CD4-positive, alpha-beta memory T cell (primary cell): ENCODE measurements around the gene RHCE. TPM values are rescaled to one million over a fixed set of nuclear protein-coding genes. Genes with fewer than 3 reads are reported as not detected.
"Not testable (repeated sequence)": the region's sequence is repeated elsewhere in the genome, so short reads cannot be mapped to it uniquely, and the experiment has no call there.

Experiments
- CTCF ChIA-PET: fragments of 350-600 bp; sonication (Branson Sonifier 250); formaldehyde crosslinking; loops from one replicate; lab custom pipeline; 2021; ENCODE audit warnings: inconsistent platforms; ENCODE audit not compliant: partially characterized antibody; lab: Charles Lee
- POLR2A ChIA-PET: fragments of 350-600 bp; sonication (Branson Sonifier 250); formaldehyde crosslinking; loops from one replicate; lab custom pipeline; 2021; ENCODE audit not compliant: partially characterized antibody; lab: Charles Lee
- DNase-seq, 5 donors: peaks; one replicate each; pipeline versions ENCODE4 v3.0.0 to v3.0.0-alpha.2; 2020 to 2022; ENCODE audit warnings: mixed read lengths in 1 of 5
- H3K27ac ChIP-seq: one replicate; pipeline ENCODE4 v1.7.0; 2013; ENCODE audit warnings: low read depth, low read length
- H3K27me3 ChIP-seq: 2 replicates; pipeline ENCODE4 v1.7.0; 2013; ENCODE audit warnings: mild to moderate bottlenecking, low read length, moderate library complexity; ENCODE audit not compliant: insufficient read depth
- H3K36me3 ChIP-seq: 2 replicates; pipeline ENCODE4 v1.7.0; 2013; ENCODE audit warnings: mild to moderate bottlenecking, low read length, moderate library complexity; ENCODE audit not compliant: insufficient read depth
- H3K4me1 ChIP-seq: 2 replicates; pipeline ENCODE4 v1.7.0; 2013; ENCODE audit warnings: mild to moderate bottlenecking, low read length, moderate library complexity; ENCODE audit not compliant: insufficient read depth
- H3K4me3 ChIP-seq, 2 donors: one replicate each; pipeline ENCODE4 v1.7.0; 2013; ENCODE audit warnings: low read length in 2 of 2, mild to moderate bottlenecking in 1 of 2
- H3K9me3 ChIP-seq, 2 donors: one replicate each; pipeline ENCODE4 v1.7.0; 2013; ENCODE audit warnings: low read length in 2 of 2, control low read depth in 1 of 2; ENCODE audit not compliant: control insufficient read depth in 1 of 2
- H3K27ac Mint-ChIP-seq, 7 donors: one replicate each; pipeline ENCODE4 v1.8.0; 2020 to 2021; ENCODE audit warnings: mixed read lengths in 7 of 7, mild to moderate bottlenecking in 6 of 7, inconsistent platforms in 3 of 7, moderate library complexity in 3 of 7
- H3K27me3 Mint-ChIP-seq, 2 donors: one replicate each; pipeline ENCODE4 v1.8.0; 2020 to 2021; ENCODE audit warnings: mixed read lengths in 2 of 2
- H3K36me3 Mint-ChIP-seq, 2 donors: one replicate each; pipeline ENCODE4 v1.8.0; 2020 to 2021; ENCODE audit warnings: mixed read lengths in 2 of 2, inconsistent platforms in 1 of 2, mild to moderate bottlenecking in 1 of 2
- H3K4me1 Mint-ChIP-seq, 4 donors: one replicate each; pipeline ENCODE4 v1.8.0; 2020 to 2021; ENCODE audit warnings: mixed read lengths in 4 of 4, mild to moderate bottlenecking in 1 of 4
- H3K4me3 Mint-ChIP-seq, 8 donors: one replicate each; pipeline ENCODE4 v1.8.0; 2020 to 2021; ENCODE audit warnings: mixed read lengths in 8 of 8, mild to moderate bottlenecking in 7 of 8, moderate library complexity in 6 of 8, inconsistent platforms in 3 of 8
- H3K9me3 Mint-ChIP-seq, 8 donors: one replicate each; pipeline ENCODE4 v1.8.0; 2020 to 2021; ENCODE audit warnings: mixed read lengths in 8 of 8, mild to moderate bottlenecking in 5 of 8, inconsistent platforms in 3 of 8, moderate library complexity in 1 of 8
- intact Hi-C: fragments of 100-400 bp; cut with micrococcal nuclease; formaldehyde crosslinking; loops from one replicate; pipeline ENCODE4 v1.15.1; 2023
- polyA plus RNA-seq, 2 donors: library from polyadenylated mRNA; unstranded; fragments of 300-500 nt; fragmentation: Illumina TruSeq; gene quantifications; one replicate each; pipeline ENCODE4 v1.2.3, GENCODE V29; 2021
- total RNA-seq, 2 experiments: library from RNA; stranded (reverse); gene quantifications; one replicate each; pipeline ENCODE4 v1.2.3, GENCODE V29; 2021

Gene RHCE
- total RNA-seq, result not detected
- polyA plus RNA-seq, result under 1 TPM; 0.31 to 0.61 TPM

GRCh38 chr1:25420715-25421114, at the start of gene RHCE:
Gene RHCE (minus strand): TSS chr1:25420825. CDS start chr1:25420786, 39 bp downstream.
- H3K9me3 ChIP-seq, H3K4me1 Mint-ChIP-seq, H3K27me3 Mint-ChIP-seq, POLR2A ChIA-PET, H3K4me3 Mint-ChIP-seq, H3K27ac ChIP-seq, H3K36me3 ChIP-seq, H3K9me3 Mint-ChIP-seq, H3K4me1 ChIP-seq, intact Hi-C loops, DNase-seq, H3K27me3 ChIP-seq, H3K27ac Mint-ChIP-seq, H3K36me3 Mint-ChIP-seq, H3K4me3 ChIP-seq: not testable (repeated sequence)
- CTCF ChIA-PET, result interaction anchor here (0.6 kb wide), 1 partner anchor 164 kb away, joined by 5 read pairs; no protein-coding TSS in a partner anchor

DNA sequence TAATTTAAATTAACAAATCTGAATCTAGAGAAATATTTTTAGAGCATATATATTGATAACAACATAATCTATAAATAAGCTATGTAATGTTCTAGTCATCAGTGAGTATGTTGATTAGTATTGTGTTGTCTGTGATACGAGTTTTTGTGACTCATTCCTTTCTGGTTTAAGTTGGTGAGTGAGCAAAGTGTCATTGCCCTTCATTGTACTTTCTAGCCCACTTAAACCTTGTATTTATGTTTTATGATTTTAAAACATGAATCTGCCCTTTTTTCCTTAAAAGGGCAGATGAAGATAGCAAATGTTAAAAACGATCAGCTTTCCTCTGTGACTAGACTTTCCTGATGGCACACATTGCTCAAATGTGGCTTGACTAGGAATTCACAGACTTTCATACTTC, 48.6 kb upstream of the RHCE start:
- intact Hi-C loops, result no loop called here
- Histone ChIP-seq H3K9me3 (no peaks in the 10 kb centered on the region), H3K4me1 (peaks cover 20% of the 10 kb centered on the region), H3K27ac (no peak overlapping the region), H3K4me3 (no peak overlapping the region), H3K27me3 (no peaks in the 10 kb centered on the region), H3K36me3 (no peaks in the 10 kb centered on the region)
- H3K36me3 Mint-ChIP-seq, result peaks cover 28 to 33% of the 10 kb centered on the region in 2 donors
- peaks cover 31 to 53% (median 47%) of the 10 kb centered on the region in 4 donors for H3K4me1 Mint-ChIP-seq
- H3K27ac Mint-ChIP-seq, result no peak overlapping the region
- CTCF ChIA-PET, result interaction anchor here (2.0 kb wide), 1 partner anchor 18 kb away, joined by 8 read pairs; no protein-coding TSS in a partner anchor
- no peaks in the 10 kb centered on the region for H3K9me3 Mint-ChIP-seq
- no peak overlapping the region for H3K4me3 Mint-ChIP-seq
- POLR2A ChIA-PET, result interaction anchor here (1.5 kb wide), 1 partner anchor 38 kb away, joined by 5 read pairs; no protein-coding TSS in a partner anchor
- no peaks in the 10 kb centered on the region for H3K27me3 Mint-ChIP-seq
- DNase-seq, result no peak

GRCh38 chr1:25468033-25468432, 47.4 kb upstream of the RHCE start:
- no peaks in the 10 kb centered on the region for H3K9me3 Mint-ChIP-seq
- Histone ChIP-seq H3K36me3 (no peaks in the 10 kb centered on the region), H3K27ac (no peak overlapping the region), H3K27me3 (no peaks in the 10 kb centered on the region), H3K4me3 (no peak overlapping the region), H3K9me3 (no peaks in the 10 kb centered on the region), H3K4me1 (peaks cover 8% of the 10 kb centered on the region)
- H3K36me3 Mint-ChIP-seq, result peaks cover 28 to 31% of the 10 kb centered on the region in 2 donors
- H3K4me1 Mint-ChIP-seq, result peaks cover 20 to 45% (median 37%) of the 10 kb centered on the region in 4 donors
- CTCF ChIA-PET, result interaction anchor here (2.0 kb wide), 1 partner anchor 19 kb away, joined by 8 read pairs; no protein-coding TSS in a partner anchor
- H3K4me3 Mint-ChIP-seq, result no peak overlapping the region
- intact Hi-C loops, result no loop called here
- H3K27me3 Mint-ChIP-seq, result no peaks in the 10 kb centered on the region
- H3K27ac Mint-ChIP-seq, result peak overlapping the region in 2 of 7 donors; percentile 0 to 19
- no peak for DNase-seq
- POLR2A ChIA-PET, result interaction anchor here (0.9 kb wide), 1 partner anchor 10 kb away, joined by 3 read pairs; no protein-coding TSS in a partner anchor

DNA sequence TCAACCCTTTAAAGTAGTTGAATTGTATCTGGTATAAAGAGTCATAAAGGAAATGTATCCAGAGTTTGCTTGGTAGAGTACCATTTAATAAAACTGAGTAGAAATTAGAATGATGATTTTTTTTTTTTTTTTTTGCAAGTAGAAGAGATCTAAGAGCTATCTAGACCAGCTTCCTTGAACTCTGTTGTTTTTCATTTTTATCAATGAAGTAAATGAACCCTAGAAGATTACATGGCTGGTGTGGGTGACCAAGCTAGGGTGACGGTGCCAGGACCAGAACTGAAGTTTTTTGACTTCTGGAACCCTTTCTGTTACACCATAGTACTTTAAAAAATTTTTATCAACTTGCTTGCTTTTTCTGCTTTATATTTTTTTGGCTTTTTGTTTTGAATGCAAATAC, 47.0 kb upstream of the RHCE start:
- ChIA-PET CTCF (interaction anchor here (2.0 kb wide), 1 partner anchor 20 kb away, joined by 8 read pairs; no protein-coding TSS in a partner anchor), POLR2A (interaction anchor here (0.9 kb wide), 1 partner anchor 10 kb away, joined by 3 read pairs; no protein-coding TSS in a partner anchor)
- no peak for DNase-seq
- no peak overlapping the region for H3K4me3 ChIP-seq
- intact Hi-C loops, result no loop called here
- H3K4me1 ChIP-seq, result peaks cover 8% of the 10 kb centered on the region
- no peaks in the 10 kb centered on the region for H3K27me3 ChIP-seq
- H3K27me3 Mint-ChIP-seq, result no peaks in the 10 kb centered on the region
- H3K36me3 ChIP-seq, result peaks cover 2% of the 10 kb centered on the region
- H3K36me3 Mint-ChIP-seq, result peaks cover 28 to 31% of the 10 kb centered on the region in 2 donors
- no peaks in the 10 kb centered on the region for H3K9me3 ChIP-seq
- H3K4me1 Mint-ChIP-seq, result peaks cover 18 to 41% (median 34%) of the 10 kb centered on the region in 4 donors
- H3K27ac Mint-ChIP-seq, result peak overlapping the region in 1 of 7 donors; percentile 0
- no peaks in the 10 kb centered on the region for H3K9me3 Mint-ChIP-seq
- no peak overlapping the region for H3K27ac ChIP-seq
- H3K4me3 Mint-ChIP-seq, result peak overlapping the region in 2 of 8 donors; percentile 1 to 24

GRCh38 chr1:25467193-25467592, 46.6 kb upstream of the RHCE start:
- Histone ChIP-seq H3K27me3 (no peaks in the 10 kb centered on the region), H3K9me3 (no peaks in the 10 kb centered on the region), H3K27ac (no peak overlapping the region), H3K36me3 (peaks cover 7% of the 10 kb centered on the region), H3K4me1 (peaks cover 8% of the 10 kb centered on the region), H3K4me3 (no peak overlapping the region)
- H3K9me3 Mint-ChIP-seq, result no peaks in the 10 kb centered on the region
- H3K27ac Mint-ChIP-seq, result no peak overlapping the region
- peaks cover 28 to 31% of the 10 kb centered on the region in 2 donors for H3K36me3 Mint-ChIP-seq
- CTCF ChIA-PET, result no interaction called here
- H3K27me3 Mint-ChIP-seq, result no peaks in the 10 kb centered on the region
- peaks cover 15 to 37% (median 31%) of the 10 kb centered on the region in 4 donors for H3K4me1 Mint-ChIP-seq
- H3K4me3 Mint-ChIP-seq, result peak overlapping the region in 2 of 8 donors; percentile 1 to 24
- POLR2A ChIA-PET, result interaction anchor here (0.9 kb wide), 1 partner anchor 10 kb away, joined by 3 read pairs; no protein-coding TSS in a partner anchor
- no peak for DNase-seq
- intact Hi-C loops, result no loop called here

DNA sequence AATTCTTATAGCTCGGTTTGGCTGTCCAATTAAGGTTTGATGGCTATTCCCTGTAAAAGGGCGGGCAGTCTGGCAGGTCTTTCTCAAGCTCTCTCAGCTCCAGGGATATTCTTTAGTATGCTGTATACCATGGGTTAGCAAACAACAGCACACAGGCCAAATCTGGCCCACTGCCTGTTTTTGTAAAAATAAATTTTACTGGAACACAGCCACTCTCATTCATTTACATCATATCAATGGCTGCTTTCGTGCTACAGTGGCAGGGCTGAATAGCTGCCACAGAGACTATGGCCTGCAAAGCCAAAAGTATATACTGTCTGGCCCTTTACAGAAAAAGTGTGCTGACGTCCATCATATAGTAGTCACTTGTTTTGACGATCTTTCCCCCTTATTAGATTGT, 42.1 kb upstream of the RHCE start:
- Mint-ChIP-seq H3K36me3 (peaks cover 47 to 51% of the 10 kb centered on the region in 2 donors), H3K4me3 (no peak overlapping the region), H3K27ac (no peak overlapping the region), H3K9me3 (no peaks in the 10 kb centered on the region), H3K4me1 (peaks cover 5 to 21% (median 19%) of the 10 kb centered on the region in 4 donors), H3K27me3 (no peaks in the 10 kb centered on the region)
- ChIA-PET POLR2A (interaction anchor here (0.9 kb wide), 1 partner anchor 13 kb away, joined by 3 read pairs; no protein-coding TSS in a partner anchor), CTCF (interaction anchor here (1.8 kb wide), 1 partner anchor 24 kb away, joined by 8 read pairs; no protein-coding TSS in a partner anchor)
- no peaks in the 10 kb centered on the region for H3K27me3 ChIP-seq
- H3K4me1 ChIP-seq, result peaks cover 8% of the 10 kb centered on the region
- no peaks in the 10 kb centered on the region for H3K9me3 ChIP-seq
- H3K4me3 ChIP-seq, result no peak overlapping the region
- H3K36me3 ChIP-seq, result peaks cover 17% of the 10 kb centered on the region
- H3K27ac ChIP-seq, result no peak overlapping the region
- DNase-seq, result no peak
- intact Hi-C loops, result no loop called here

GRCh38 chr1:25461849-25462248, 41.2 kb upstream of the RHCE start:
- peaks cover 2% of the 10 kb centered on the region for H3K4me1 ChIP-seq
- POLR2A ChIA-PET, result interaction anchor here (0.7 kb wide), 1 partner anchor 558 kb away, joined by 3 read pairs; no protein-coding TSS in a partner anchor
- CTCF ChIA-PET, result interaction anchor here (1.8 kb wide), 1 partner anchor 25 kb away, joined by 8 read pairs; no protein-coding TSS in a partner anchor

More at GRCh38 chr1:25461849-25462248, 41.2 kb upstream of the RHCE start:
- no peak for DNase-seq
- Mint-ChIP-seq H3K9me3 (no peaks in the 10 kb centered on the region), H3K36me3 (peaks cover 48 to 52% of the 10 kb centered on the region in 2 donors), H3K4me3 (no peak overlapping the region), H3K4me1 (peaks cover 5 to 18% (median 12%) of the 10 kb centered on the region in 4 donors), H3K27me3 (no peaks in the 10 kb centered on the region), H3K27ac (no peak overlapping the region)
- no peaks in the 10 kb centered on the region for H3K9me3 ChIP-seq
- peaks cover 17% of the 10 kb centered on the region for H3K36me3 ChIP-seq
- intact Hi-C loops, result no loop called here
- H3K4me3 ChIP-seq, result no peak overlapping the region
- no peak overlapping the region for H3K27ac ChIP-seq
- no peaks in the 10 kb centered on the region for H3K27me3 ChIP-seq
